Ishikawa (cell line): ENCODE results near the gene CIP2A.

ENCODE experiments used
- CEBPB ChIP-seq: IDR thresholded peaks from 2 replicates; pipeline ENCODE4 v1.6.1; 2012
- CREB1 ChIP-seq: IDR thresholded peaks from 2 replicates; pipeline ENCODE4 v1.6.1; 2012; ENCODE audit warnings: low read depth
- EP300 ChIP-seq: IDR thresholded peaks from 2 replicates; pipeline ENCODE4 v1.6.1; 2012; ENCODE audit warnings: borderline replicate concordance
- FOXM1 ChIP-seq: IDR thresholded peaks from 2 replicates; pipeline ENCODE4 v1.6.1; 2012; ENCODE audit warnings: low read depth, borderline replicate concordance
- RAD21 ChIP-seq: IDR thresholded peaks from 2 replicates; pipeline ENCODE4 v1.6.1; 2012; ENCODE audit warnings: low read depth
- TF ChIP-seq, protein P1 (sequence below): IDR thresholded peaks from 2 replicates; pipeline ENCODE4 v1.6.1; 2012

GRCh38 chr3:108602249-108602934, 13.2 kb upstream of the CIP2A start:
- TF ChIP-seq RAD21 (no peak), CREB1 (no peak), CEBPB (no peak), FOXM1 (no peak), EP300 (no peak)
- TF ChIP-seq, protein P1, sequence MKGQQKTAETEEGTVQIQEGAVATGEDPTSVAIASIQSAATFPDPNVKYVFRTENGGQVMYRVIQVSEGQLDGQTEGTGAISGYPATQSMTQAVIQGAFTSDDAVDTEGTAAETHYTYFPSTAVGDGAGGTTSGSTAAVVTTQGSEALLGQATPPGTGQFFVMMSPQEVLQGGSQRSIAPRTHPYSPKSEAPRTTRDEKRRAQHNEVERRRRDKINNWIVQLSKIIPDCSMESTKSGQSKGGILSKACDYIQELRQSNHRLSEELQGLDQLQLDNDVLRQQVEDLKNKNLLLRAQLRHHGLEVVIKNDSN = no peak
